Measurements from ENCODE around the gene KCNQ1OT1. TPM values are rescaled to one million over a fixed set of nuclear protein-coding genes. Genes with fewer than 3 reads are reported as not detected.
A peak's percentile ranks its signal among the peaks of the same experiment; 100 is the strongest.

Gene KCNQ1OT1
- 1 to 10 TPM in 2 of 4 donors, under 1 TPM in 2; 0.66 to 2.5 (median 1.3) TPM for total RNA-seq

DNA sequence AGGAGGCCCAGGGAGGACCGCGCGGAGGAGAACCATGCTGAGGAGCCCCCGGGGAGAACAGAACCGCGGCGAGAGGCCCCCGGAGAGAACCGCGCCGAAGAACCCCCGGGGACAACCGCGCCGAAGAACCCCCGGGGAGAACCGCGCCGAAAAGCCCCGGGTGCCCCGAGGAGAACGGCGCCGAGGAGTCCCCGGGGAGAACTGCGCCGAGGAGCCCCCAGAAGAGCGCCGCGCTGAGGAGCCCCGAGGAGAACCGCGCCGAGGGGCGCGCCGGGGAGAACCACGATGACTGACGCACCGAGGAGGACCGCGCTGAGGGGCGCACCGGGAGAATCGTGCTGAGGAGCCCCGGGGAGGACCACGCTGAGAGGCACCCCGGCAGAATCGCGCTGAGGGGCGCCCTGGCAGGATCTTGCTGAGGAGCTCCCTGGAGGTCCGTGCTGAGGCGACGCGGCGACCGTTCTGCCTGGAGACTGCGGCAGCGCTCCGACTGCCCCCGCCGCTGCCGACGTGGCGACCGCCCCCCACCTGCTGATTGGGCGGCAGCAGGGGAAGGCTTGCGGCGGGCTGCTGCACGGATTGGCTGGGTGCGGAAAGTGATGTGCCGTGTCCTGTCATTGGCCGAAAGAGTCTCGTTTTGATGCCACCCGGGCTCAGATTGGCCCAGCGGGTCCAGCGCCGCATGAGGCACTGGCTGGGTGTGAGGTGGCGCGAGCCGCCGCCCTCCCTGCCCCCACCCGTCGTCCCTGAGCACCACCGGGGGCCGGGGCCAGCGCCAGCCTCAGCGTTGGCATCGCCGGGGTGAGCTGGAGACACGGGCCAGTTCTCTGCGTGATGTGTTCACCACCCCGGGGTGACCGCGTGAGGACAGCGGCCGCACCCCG lies at the start of gene KCNQ1OT1:
TSS of gene KCNQ1OT1 (minus strand) at position 464 of the 884 bp plus-strand sequence.
- Histone ChIP-seq H3K4me3 (peak within 1 kb of the TSS; percentile 59 to 85 (median 78)), H3K27me3 (no peaks in the 10 kb centered on the region), H3K4me1 (peaks cover 3 to 38% (median 36%) of the 10 kb centered on the region in 4 donors), H3K27ac (replicated peaks in 1 of 4) (peak within 1 kb of the TSS; percentile 92 to 98 (median 94)), H3K36me3 (no peaks in the 10 kb centered on the region), H3K9me3 (no peaks in the 10 kb centered on the region)
- DNase-seq (ENCODE audit: extremely low spot score), result peak; percentile 96
- TF ChIP-seq POLR2AphosphoS5 (IDR thresholded peaks at IDR 0.05) (peak; percentile 92 to 99), EP300 (IDR thresholded peaks at IDR 0.05) (no peak), POLR2A (IDR thresholded peaks at IDR 0.05; ENCODE audit: low read depth) (peak; percentile 73)
- TF ChIP-seq, protein P1, sequence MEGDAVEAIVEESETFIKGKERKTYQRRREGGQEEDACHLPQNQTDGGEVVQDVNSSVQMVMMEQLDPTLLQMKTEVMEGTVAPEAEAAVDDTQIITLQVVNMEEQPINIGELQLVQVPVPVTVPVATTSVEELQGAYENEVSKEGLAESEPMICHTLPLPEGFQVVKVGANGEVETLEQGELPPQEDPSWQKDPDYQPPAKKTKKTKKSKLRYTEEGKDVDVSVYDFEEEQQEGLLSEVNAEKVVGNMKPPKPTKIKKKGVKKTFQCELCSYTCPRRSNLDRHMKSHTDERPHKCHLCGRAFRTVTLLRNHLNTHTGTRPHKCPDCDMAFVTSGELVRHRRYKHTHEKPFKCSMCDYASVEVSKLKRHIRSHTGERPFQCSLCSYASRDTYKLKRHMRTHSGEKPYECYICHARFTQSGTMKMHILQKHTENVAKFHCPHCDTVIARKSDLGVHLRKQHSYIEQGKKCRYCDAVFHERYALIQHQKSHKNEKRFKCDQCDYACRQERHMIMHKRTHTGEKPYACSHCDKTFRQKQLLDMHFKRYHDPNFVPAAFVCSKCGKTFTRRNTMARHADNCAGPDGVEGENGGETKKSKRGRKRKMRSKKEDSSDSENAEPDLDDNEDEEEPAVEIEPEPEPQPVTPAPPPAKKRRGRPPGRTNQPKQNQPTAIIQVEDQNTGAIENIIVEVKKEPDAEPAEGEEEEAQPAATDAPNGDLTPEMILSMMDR (IDR thresholded peaks at IDR 0.05), result no peak
- WGBS, result 80% methylated on average over 33 of the region's 98 CpGs
- intact Hi-C loops (cut with DNase I), result loop anchor here (5.0 kb wide), 3 partner anchors 128 to 183 kb away; no protein-coding TSS in a partner anchor

DNA sequence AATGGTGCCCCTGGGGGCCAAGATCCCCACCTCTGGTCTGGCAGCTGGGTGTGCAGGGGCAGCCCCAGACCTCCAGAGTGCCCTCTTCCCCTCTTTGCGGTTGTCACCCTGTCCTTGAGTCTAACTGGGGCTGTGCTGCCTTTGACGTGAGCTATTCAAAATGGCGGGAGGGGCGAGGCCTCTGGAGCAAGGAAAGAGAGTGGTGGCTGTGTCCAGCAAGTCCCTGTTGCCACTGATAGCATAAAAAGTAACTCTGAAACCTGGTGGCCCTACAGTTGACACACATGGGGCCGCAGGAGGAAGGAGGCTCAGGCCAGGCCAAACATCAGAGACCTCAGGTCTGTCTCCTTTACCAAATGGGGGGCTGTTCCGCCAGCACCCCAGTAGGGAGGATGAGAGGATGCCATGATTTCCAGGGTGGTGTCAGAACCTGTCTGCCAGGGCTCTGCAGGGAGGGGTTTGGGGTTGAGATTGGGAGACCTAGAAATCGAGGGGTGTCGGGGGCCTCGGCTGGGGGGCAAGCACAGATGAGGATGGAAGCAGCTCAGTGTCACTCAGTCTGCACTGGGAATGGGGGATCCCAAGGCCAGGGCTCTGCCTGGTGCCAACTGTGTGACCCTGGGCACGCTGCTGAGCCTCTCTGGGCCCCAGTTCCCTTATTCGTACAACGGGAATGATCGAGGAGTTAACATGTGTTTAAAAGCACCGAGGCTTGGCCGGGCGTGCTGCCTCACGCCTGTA lies 49.2 kb upstream of the KCNQ1OT1 start:
- H3K9me3 ChIP-seq, result no peaks in the 10 kb centered on the region
- intact Hi-C loops (cut with DNase I), result no loop called here
- no peak overlapping the region for H3K4me3 ChIP-seq
- WGBS, result 97% methylated on average over 9 of the region's 17 CpGs
- no peaks in the 10 kb centered on the region for H3K27me3 ChIP-seq
- no peaks in the 10 kb centered on the region for H3K36me3 ChIP-seq
- H3K27ac ChIP-seq (replicated peaks in 1 of 4), result no peak overlapping the region
- peaks cover 0 to 7% (median 0%) of the 10 kb centered on the region in 4 donors for H3K4me1 ChIP-seq
- no peak for DNase-seq (ENCODE audit: extremely low spot score)
- no peak for TF ChIP-seq POLR2AphosphoS5 (IDR thresholded peaks at IDR 0.05)
- TF ChIP-seq POLR2A (IDR thresholded peaks at IDR 0.05; ENCODE audit: low read depth), result no peak
- TF ChIP-seq EP300 (IDR thresholded peaks at IDR 0.05), result no peak

DNA sequence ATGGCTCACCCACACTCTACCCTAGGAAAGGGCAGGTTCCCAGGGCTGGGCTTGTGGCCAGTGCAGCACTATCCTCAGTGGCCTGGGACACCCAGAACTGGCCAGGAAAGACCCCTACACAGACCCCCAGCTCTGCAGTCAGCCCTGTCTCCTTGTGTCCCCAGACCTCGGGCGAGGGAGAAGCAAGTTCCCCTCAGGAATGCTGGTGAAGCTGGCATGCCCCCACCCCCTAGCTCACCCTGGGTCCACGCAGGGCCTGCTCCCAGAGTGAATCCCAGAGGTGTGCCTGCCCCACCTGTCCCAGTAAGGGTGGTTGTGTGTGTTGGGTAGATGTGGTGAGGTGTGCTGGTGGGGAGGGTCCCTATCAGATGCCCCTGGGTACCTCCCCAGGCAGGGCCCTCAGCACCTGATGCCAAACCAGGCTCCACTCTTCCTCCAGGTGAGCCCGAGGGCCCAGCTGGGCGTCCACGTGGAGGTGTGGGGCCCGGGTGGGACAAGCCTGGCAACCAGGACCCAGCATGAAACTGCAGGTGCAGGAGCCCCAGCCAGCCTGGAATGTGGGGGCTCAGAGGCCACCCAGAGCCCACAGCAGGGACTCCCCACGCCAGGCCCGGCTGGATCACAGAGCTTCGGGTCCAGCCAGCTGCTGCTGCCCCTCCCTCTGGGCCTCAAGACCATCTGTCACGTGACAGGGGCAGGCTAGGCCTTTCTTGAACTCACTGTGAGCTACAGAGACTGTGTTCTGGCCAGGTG lies 48.4 kb upstream of the KCNQ1OT1 start:
- no peak for DNase-seq (ENCODE audit: extremely low spot score)
- TF ChIP-seq EP300 (IDR thresholded peaks at IDR 0.05) (no peak), POLR2AphosphoS5 (IDR thresholded peaks at IDR 0.05) (no peak), POLR2A (IDR thresholded peaks at IDR 0.05; ENCODE audit: low read depth) (no peak)
- TF ChIP-seq, protein P1 (IDR thresholded peaks at IDR 0.05), result no peak
- 93% methylated on average over 9 of the region's 11 CpGs for WGBS

DNA sequence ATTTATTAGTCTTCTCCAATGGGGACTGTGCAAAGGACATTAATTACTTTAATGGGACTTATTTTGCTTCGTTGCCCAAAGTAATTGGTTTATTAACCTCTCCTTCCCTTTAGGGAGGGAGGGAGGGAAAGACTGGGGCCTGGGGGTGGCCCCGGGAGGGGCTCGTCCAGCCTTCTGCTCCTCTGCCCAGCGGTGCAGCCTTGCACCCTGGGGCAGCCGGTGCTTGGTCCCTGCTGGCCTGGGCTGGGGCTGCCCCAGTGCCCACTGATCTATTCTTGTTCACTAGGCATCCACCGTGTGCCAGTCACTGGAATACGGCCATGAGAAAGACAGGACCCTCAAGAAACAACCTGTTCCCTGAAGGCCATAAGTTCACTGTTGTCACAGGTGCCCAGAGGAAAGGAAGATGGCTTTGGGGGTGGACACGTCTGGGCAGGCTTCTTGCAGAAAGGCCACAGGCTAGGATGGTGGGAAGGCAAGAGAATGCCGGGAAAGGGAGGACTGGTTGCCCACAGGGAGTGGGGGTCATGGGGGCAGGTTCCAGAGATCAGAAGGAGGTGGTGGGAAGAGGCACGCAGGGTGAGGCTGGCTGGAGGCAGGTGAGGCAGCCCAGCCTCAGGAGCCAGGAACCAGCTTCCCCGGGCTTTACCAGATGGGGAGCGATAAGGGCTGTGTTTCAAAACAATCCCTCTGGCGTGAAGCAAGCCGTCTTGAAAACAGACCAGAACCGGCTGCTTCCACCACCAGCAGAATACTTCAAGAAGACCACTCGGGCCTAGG lies 47.6 kb upstream of the KCNQ1OT1 start:
- H3K36me3 ChIP-seq, result no peaks in the 10 kb centered on the region
- H3K9me3 ChIP-seq, result no peaks in the 10 kb centered on the region
- intact Hi-C loops (cut with DNase I), result no loop called here
- DNase-seq (ENCODE audit: extremely low spot score), result no peak
- peaks cover 0 to 9% (median under 1%) of the 10 kb centered on the region in 4 donors for H3K4me1 ChIP-seq
- WGBS, result 89% methylated on average over 15 of the region's 16 CpGs
- H3K27ac ChIP-seq (replicated peaks in 1 of 4), result no peak overlapping the region
- H3K4me3 ChIP-seq, result no peak overlapping the region
- TF ChIP-seq, protein P1 (IDR thresholded peaks at IDR 0.05), result no peak
- TF ChIP-seq EP300 (IDR thresholded peaks at IDR 0.05) (no peak), POLR2A (IDR thresholded peaks at IDR 0.05; ENCODE audit: low read depth) (no peak), POLR2AphosphoS5 (IDR thresholded peaks at IDR 0.05) (no peak)
- no peaks in the 10 kb centered on the region for H3K27me3 ChIP-seq

More for the DNA sequence above, 48.4 kb upstream of the KCNQ1OT1 start:
- no peak overlapping the region for H3K4me3 ChIP-seq
- H3K27me3 ChIP-seq, result no peaks in the 10 kb centered on the region
- H3K27ac ChIP-seq (replicated peaks in 1 of 4), result no peak overlapping the region
- H3K4me1 ChIP-seq, result peaks cover 0 to 7% (median 0%) of the 10 kb centered on the region in 4 donors
- intact Hi-C loops (cut with DNase I), result no loop called here
- no peaks in the 10 kb centered on the region for H3K36me3 ChIP-seq
- H3K9me3 ChIP-seq, result no peaks in the 10 kb centered on the region
